Ovary (tissue), 3 donors: Measurements from ENCODE around the gene SPINK9.

ENCODE experiments used
- CTCF ChIP-seq, 3 donors: fragments of 450-650 bp in 2 of 3; fragments of 200-600 bp in 1 of 3; IDR thresholded peaks; one replicate each; pipeline versions ENCODE4 v1.5.1 to v1.8.0; 2016 to 2022; ENCODE audit warnings: antibody characterized with exemption in 3 of 3, mild to moderate bottlenecking in 1 of 3
- EP300 ChIP-seq: sonication (generic); formaldehyde crosslinking; IDR thresholded peaks from one replicate; pipeline ENCODE4 v1.6.1; 2017; ENCODE audit warnings: antibody characterized with exemption
- POLR2A ChIP-seq: fragments of 450-650 bp; IDR thresholded peaks from one replicate; pipeline ENCODE4 v1.6.1; 2017; ENCODE audit warnings: antibody characterized with exemption, mild to moderate bottlenecking, moderate library complexity
- donor health status: DM: no; HTN: no; CAD: no.

GRCh38 chr5:148312153-148312552 is 23.2 kb upstream of the SPINK9 start, which contains the start of gene SPINK7:
- no peak for TF ChIP-seq CTCF (IDR thresholded peaks at IDR 0.05)
- no peak for TF ChIP-seq POLR2A
- no peak for TF ChIP-seq EP300
